ENCODE measurements around the gene SSBP1.

DNA sequence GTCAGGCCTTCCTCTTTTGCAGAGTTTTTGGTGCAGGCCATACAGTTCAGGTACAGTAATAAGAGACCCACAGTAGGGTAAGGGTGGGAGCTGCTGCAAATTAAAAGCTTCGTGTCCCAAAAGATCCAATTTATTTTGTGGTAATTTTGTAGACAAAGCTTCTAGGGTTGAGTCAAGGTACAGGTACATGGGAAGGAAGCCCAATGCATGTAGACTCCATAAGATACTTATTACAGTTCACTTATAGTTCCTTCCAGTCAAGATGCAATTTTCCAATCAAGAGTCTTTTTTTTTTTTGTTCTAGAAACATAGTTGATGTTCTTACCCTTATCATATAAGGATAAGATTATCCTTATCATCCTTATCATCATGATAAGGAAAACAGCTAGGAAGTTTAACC lies 38.2 kb downstream of the SSBP1 start, which contains the start of gene TAS2R4:
- no peak for TF ChIP-seq POLR2A (IDR thresholded peaks at IDR 0.05)
- TF ChIP-seq, protein P1, sequence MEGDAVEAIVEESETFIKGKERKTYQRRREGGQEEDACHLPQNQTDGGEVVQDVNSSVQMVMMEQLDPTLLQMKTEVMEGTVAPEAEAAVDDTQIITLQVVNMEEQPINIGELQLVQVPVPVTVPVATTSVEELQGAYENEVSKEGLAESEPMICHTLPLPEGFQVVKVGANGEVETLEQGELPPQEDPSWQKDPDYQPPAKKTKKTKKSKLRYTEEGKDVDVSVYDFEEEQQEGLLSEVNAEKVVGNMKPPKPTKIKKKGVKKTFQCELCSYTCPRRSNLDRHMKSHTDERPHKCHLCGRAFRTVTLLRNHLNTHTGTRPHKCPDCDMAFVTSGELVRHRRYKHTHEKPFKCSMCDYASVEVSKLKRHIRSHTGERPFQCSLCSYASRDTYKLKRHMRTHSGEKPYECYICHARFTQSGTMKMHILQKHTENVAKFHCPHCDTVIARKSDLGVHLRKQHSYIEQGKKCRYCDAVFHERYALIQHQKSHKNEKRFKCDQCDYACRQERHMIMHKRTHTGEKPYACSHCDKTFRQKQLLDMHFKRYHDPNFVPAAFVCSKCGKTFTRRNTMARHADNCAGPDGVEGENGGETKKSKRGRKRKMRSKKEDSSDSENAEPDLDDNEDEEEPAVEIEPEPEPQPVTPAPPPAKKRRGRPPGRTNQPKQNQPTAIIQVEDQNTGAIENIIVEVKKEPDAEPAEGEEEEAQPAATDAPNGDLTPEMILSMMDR (IDR thresholded peaks at IDR 0.05) = no peak

All from stomach (tissue), 4 donors.